ENCODE data around the gene NCKAP1.

- TF ChIP-seq GATA3 (IDR thresholded peaks at IDR 0.05; ENCODE audit: low read depth, low read length) (peak; percentile 41; the same call in 1 of the 2 replicates), GATA2 (IDR thresholded peaks at IDR 0.05; ENCODE audit: low read depth, low read length) (no peak)
Measured at GRCh38 chr2:183024339-183025095, 13.7 kb downstream of the NCKAP1 start.

Data from SH-SY5Y (cell line).